Measurements from ENCODE around the gene TAF4B. TPM values are rescaled to one million over a fixed set of nuclear protein-coding genes. Genes with fewer than 3 reads are reported as not detected.
"Not testable (repeated sequence)": the region's sequence is repeated elsewhere in the genome, so short reads cannot be mapped to it uniquely, and the experiment has no call there.

TAF4B gene
- total RNA-seq, 1 donor: 5.1 TPM

GRCh38 chr18:26258711-26259110 lies 32.5 kb downstream of the TAF4B start:
- H3K27ac ChIP-seq (ENCODE audit: low read depth, low read length): no peak overlapping the region
- no peaks in the 10 kb centered on the region for H3K9me3 ChIP-seq (ENCODE audit: low read depth, low read length)
- H3K79me2 ChIP-seq (ENCODE audit: insufficient read depth, low read length): no peaks in the 10 kb centered on the region
- H3K27me3 ChIP-seq (ENCODE audit: insufficient read depth, low read length): no peaks in the 10 kb centered on the region
- no peak overlapping the region for H3K4me3 ChIP-seq (ENCODE audit: insufficient read depth, low read length)
- no peak for DNase-seq (ENCODE audit: insufficient read length, low spot score, missing footprints)
- TF ChIP-seq, protein P1, sequence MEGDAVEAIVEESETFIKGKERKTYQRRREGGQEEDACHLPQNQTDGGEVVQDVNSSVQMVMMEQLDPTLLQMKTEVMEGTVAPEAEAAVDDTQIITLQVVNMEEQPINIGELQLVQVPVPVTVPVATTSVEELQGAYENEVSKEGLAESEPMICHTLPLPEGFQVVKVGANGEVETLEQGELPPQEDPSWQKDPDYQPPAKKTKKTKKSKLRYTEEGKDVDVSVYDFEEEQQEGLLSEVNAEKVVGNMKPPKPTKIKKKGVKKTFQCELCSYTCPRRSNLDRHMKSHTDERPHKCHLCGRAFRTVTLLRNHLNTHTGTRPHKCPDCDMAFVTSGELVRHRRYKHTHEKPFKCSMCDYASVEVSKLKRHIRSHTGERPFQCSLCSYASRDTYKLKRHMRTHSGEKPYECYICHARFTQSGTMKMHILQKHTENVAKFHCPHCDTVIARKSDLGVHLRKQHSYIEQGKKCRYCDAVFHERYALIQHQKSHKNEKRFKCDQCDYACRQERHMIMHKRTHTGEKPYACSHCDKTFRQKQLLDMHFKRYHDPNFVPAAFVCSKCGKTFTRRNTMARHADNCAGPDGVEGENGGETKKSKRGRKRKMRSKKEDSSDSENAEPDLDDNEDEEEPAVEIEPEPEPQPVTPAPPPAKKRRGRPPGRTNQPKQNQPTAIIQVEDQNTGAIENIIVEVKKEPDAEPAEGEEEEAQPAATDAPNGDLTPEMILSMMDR (IDR thresholded peaks at IDR 0.05; ENCODE audit: extremely low read depth, low read depth, low read length): no peak
- no peaks in the 10 kb centered on the region for H3K36me3 ChIP-seq (ENCODE audit: insufficient read depth, low read length)
- H2AFZ ChIP-seq (ENCODE audit: low read length): no peak overlapping the region
- H3K4me2 ChIP-seq (ENCODE audit: insufficient read depth, low read length): no peak overlapping the region
- no peaks in the 10 kb centered on the region for H3K4me1 ChIP-seq (ENCODE audit: insufficient read depth, low read length)
- H4K20me1 ChIP-seq (ENCODE audit: insufficient read depth, low read length): no peaks in the 10 kb centered on the region

- H3K4me3 ChIP-seq (ENCODE audit: insufficient read depth, low read length); H3K79me2 ChIP-seq (ENCODE audit: insufficient read depth, low read length); H3K27me3 ChIP-seq (ENCODE audit: insufficient read depth, low read length); H4K20me1 ChIP-seq (ENCODE audit: insufficient read depth, low read length); H2AFZ ChIP-seq (ENCODE audit: low read length); H3K27ac ChIP-seq (ENCODE audit: low read depth, low read length); H3K4me1 ChIP-seq (ENCODE audit: insufficient read depth, low read length); H3K9me3 ChIP-seq (ENCODE audit: low read depth, low read length); H3K4me2 ChIP-seq (ENCODE audit: insufficient read depth, low read length); DNase-seq (ENCODE audit: insufficient read length, low spot score, missing footprints); H3K36me3 ChIP-seq (ENCODE audit: insufficient read depth, low read length): not testable (repeated sequence)
Measured at GRCh38 chr18:26259416-26259815, 33.2 kb downstream of the TAF4B start.

- no peak overlapping the region for H3K4me3 ChIP-seq (ENCODE audit: insufficient read depth, low read length)
- no peaks in the 10 kb centered on the region for H4K20me1 ChIP-seq (ENCODE audit: insufficient read depth, low read length)
- H3K4me2 ChIP-seq (ENCODE audit: insufficient read depth, low read length): no peak overlapping the region
- no peak overlapping the region for H2AFZ ChIP-seq (ENCODE audit: low read length)
- TF ChIP-seq, protein P1 (IDR thresholded peaks at IDR 0.05; ENCODE audit: extremely low read depth, low read depth, low read length): no peak
- H3K36me3 ChIP-seq (ENCODE audit: insufficient read depth, low read length): no peaks in the 10 kb centered on the region
- H3K79me2 ChIP-seq (ENCODE audit: insufficient read depth, low read length): no peaks in the 10 kb centered on the region
- no peak overlapping the region for H3K27ac ChIP-seq (ENCODE audit: low read depth, low read length)
- no peaks in the 10 kb centered on the region for H3K9me3 ChIP-seq (ENCODE audit: low read depth, low read length)
- DNase-seq (ENCODE audit: insufficient read length, low spot score, missing footprints): no peak
- no peaks in the 10 kb centered on the region for H3K4me1 ChIP-seq (ENCODE audit: insufficient read depth, low read length)
- no peaks in the 10 kb centered on the region for H3K27me3 ChIP-seq (ENCODE audit: insufficient read depth, low read length)
Measured at GRCh38 chr18:26262156-26262555, 35.9 kb downstream of the TAF4B start.

DNA sequence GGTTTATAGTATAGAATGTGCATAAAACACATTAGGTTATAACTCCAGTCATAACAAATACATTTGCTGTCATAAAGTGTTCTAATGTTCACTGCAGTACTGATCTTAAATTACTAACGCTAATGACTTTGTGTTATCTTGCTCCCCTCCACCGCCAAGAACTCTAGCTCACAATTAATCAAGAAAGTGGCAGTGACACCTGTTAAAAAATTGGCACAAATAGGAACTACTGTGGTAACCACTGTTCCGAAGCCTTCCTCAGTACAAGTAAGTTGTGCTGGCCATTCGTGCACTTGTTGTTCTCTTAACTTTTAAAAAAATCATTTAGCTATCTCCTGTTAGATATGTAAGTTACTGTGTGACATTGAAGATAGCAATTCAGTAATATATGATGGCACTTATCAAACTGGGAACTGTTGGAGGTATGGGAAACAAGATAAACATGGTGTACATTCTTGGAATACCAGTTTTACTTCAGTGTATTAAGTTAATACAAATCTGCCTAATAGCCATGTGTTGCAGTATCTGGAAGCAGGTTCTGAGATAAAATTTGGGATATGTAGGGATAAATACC lies 41.2 kb downstream of the TAF4B start:
- no peak overlapping the region for H3K4me2 ChIP-seq (ENCODE audit: insufficient read depth, low read length)
- H3K27ac ChIP-seq (ENCODE audit: low read depth, low read length): no peak overlapping the region
- no peaks in the 10 kb centered on the region for H3K36me3 ChIP-seq (ENCODE audit: insufficient read depth, low read length)
- DNase-seq (ENCODE audit: insufficient read length, low spot score, missing footprints): no peak
- no peaks in the 10 kb centered on the region for H4K20me1 ChIP-seq (ENCODE audit: insufficient read depth, low read length)
- H3K27me3 ChIP-seq (ENCODE audit: insufficient read depth, low read length): no peaks in the 10 kb centered on the region
- H3K9me3 ChIP-seq (ENCODE audit: low read depth, low read length): no peaks in the 10 kb centered on the region
- H3K4me3 ChIP-seq (ENCODE audit: insufficient read depth, low read length): no peak overlapping the region
- TF ChIP-seq, protein P1 (IDR thresholded peaks at IDR 0.05; ENCODE audit: extremely low read depth, low read depth, low read length): no peak
- H3K79me2 ChIP-seq (ENCODE audit: insufficient read depth, low read length): no peaks in the 10 kb centered on the region
- no peak overlapping the region for H2AFZ ChIP-seq (ENCODE audit: low read length)
- H3K4me1 ChIP-seq (ENCODE audit: insufficient read depth, low read length): no peaks in the 10 kb centered on the region

All from osteoblast (primary cell).